GM19397 (cell line): ENCODE data around the gene TAGLN2.

ENCODE experiments used
- ATAC-seq: cut with Tn5 transposase; IDR thresholded peaks from one replicate; pipeline ENCODE4 v1.9.1; 2021; ENCODE audit warnings: mild to moderate bottlenecking, moderate library complexity; ENCODE audit not compliant: unreplicated experiment

The TAGLN2 gene

DNA sequence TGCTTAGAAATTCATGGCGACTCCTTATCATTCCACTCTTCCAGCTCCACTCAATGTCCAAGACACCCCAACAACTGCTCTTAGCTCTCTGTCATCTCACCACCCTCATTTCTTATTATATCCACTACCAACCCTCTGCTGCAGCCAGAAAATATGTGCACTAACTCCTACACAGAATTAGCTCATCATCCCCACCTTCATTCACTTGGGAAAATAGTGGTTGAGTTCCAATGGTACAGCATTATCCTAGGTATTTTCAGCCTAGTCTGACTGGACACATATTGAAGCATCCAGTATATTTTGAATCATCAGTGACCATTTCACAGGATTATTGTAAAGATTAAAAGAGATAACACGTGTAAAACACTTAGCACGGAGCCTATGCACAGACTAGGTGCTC lies 46.2 kb downstream of the TAGLN2 start:
- ATAC-seq, result no peak

DNA sequence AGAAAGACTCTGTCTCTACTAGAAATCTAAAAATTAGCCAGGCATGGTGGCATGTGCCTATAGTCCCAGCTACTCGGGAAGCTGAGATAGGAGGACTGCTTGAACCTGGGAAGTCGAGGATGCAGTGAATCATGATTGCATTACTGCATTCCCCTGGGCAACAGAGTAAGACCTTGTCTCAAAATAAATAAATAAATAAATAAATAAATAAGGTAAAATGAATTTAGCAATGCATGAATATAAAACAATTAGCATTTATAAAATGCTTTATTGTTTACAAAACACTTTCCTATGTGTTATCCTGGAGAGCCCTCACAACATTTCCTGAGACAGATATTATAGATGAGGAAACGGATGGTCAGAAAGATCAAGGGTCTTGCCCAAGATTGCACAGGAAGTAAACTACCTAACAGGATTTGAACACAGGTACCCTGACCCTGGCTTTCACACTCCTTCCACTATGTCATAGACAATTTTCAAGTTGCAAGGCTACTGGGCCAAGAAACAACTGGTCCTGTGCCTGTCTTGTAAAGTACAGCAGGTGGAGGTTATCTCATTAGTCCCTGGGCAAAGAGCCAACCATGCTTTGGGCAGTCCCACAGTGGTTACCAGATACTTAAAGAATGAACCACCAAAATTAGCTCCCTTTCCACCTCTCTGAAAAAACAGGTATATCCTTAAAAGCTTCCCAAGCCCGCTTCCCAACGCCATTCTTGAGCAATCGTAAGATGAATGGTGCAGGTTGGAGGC lies 47.4 kb downstream of the TAGLN2 start:
- no peak for ATAC-seq

DNA sequence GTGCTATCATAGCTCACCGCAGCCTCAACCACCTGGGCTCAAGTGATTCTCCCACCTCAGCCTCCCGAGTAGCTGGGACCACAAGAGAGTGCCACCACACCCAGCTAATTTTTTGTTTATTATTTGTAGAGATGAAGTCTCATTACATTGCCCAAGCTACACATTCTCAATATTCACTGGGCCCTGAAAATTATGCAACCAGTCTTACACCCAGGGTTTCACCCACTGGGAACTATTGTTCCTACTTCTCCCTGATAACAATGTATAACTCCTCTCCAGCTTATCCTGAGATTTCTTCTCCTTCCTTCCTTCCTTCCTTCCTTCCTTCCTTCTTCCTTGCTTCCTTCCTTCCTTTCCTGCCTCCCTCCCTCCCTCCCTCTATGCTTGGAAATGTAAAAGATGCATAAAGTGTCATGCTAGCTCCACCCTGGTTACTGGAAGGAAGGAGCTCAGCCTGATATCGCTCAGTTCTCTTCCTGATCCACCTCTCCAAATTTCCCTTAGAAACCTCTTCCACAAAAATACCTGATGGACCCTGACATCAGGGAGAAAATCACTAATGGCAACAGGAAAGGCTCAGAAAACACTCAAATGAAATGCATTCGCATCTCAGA lies 51.7 kb downstream of the TAGLN2 start:
- no peak for ATAC-seq

DNA sequence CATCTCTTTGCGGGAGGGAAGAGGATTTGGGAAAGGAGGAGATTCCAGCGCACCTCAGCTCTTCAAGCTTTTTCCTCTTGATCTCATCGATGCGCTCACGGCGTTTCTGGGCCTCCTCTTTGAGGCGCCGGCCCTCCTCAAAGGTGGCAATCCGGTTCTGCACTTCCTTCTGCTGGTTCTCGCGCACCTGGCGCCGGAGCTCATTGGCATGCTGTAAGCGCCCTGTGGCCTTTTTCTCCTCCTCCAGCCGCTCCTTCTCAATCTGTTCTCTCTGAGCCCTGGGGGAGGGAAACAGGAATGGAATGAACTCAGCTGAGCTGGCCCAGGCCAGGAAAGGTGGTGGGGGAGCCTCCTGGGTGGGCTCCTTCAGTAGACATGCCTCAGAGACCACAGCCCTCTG lies 52.4 kb downstream of the TAGLN2 start:
- ATAC-seq, result no peak

DNA sequence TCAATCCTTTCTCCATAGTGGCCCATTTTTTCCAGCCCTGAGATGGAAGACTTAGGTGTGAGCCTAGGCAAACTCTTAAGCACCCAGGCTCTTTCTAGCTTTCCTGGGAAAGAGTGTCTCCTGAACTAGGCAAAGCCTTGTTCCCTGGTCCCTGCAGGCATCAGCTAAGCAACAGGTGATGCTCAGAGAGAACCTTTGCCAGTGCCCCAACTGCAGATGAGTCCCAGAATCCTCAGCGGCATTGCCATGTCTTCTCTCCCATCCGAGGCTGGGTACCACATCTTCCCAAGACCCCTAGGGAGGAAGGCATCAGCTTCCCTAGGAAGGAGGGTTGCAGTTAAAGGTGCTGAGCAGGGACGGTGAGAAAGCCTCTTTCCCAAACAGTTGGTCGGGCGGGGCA lies 54.6 kb downstream of the TAGLN2 start:
- no peak for ATAC-seq

- no peak for ATAC-seq
Observed at GRCh38 chr1:159869607-159870006, 55.7 kb downstream of the TAGLN2 start.

- ATAC-seq, result no peak
Observed at GRCh38 chr1:159869173-159869572, 56.1 kb downstream of the TAGLN2 start.

DNA sequence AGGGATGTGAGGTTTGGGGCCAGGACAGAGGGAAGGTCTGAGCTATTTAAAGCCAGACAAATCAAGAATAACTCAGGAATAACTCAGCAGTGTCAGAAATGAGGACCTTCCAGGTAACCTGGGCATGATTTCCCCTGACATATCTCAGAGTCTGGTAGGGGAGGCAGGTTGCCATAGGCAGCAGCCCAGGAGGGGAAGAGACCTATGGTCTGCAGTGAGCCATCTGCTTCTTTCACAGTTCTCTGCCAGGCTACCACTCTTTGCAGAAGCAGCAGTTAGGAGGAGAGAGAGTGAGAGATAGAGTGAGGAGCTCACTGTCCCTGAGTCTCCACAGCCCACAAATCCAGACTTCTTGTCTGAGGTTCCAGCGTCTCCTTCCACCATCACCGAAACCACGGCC lies 56.5 kb downstream of the TAGLN2 start:
- ATAC-seq, result no peak
